COR-L47 (cell line): ENCODE measurements around the gene SRC.
"Not testable (repeated sequence)": the region's sequence is repeated elsewhere in the genome, so short reads cannot be mapped to it uniquely, and the experiment has no call there.

Source experiments
- DNase-seq: peaks from one replicate; lab custom pipeline; 2025; lab: John Stamatoyannopoulos, UW

Gene SRC

DNA sequence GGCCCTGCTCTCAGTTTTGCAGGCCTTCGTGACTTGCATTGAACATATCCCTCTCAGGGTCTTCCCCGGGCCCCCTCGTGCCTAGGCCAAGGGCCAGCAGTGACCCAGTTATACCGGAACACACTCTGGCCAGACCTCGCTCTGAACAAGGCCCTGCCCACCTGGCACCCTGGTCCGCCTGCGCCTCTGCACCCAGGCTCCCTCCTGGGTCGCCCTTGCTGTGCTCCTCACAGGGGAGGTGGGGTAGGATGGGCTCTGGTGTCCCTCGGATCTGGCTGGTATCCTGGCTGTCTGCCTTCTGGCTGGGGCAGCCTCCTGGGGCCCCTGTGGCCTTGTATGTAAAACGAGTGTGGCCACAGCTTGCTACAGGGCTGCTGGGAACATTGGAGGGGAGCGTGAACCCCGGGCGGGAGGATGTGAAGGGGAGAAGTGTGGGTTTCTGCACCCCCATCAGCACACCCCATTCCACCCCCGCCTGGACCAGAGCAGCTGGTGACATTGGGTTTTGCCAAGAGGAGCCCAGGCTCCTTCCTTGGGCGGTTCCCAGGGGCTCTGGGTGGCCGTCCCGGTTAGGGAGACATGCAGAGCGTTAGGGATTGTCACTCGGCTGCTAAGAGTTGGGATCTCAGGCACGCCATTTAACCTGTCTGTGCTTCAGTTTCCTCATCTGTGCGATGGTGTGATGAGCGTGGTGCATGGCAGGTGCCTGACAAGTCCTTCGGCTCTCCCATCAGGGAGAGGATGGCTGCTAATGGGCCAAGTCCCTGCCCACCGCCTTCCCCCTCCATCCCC lies 17.5 kb downstream of the SRC start:
- DNase-seq: no peak

DNA sequence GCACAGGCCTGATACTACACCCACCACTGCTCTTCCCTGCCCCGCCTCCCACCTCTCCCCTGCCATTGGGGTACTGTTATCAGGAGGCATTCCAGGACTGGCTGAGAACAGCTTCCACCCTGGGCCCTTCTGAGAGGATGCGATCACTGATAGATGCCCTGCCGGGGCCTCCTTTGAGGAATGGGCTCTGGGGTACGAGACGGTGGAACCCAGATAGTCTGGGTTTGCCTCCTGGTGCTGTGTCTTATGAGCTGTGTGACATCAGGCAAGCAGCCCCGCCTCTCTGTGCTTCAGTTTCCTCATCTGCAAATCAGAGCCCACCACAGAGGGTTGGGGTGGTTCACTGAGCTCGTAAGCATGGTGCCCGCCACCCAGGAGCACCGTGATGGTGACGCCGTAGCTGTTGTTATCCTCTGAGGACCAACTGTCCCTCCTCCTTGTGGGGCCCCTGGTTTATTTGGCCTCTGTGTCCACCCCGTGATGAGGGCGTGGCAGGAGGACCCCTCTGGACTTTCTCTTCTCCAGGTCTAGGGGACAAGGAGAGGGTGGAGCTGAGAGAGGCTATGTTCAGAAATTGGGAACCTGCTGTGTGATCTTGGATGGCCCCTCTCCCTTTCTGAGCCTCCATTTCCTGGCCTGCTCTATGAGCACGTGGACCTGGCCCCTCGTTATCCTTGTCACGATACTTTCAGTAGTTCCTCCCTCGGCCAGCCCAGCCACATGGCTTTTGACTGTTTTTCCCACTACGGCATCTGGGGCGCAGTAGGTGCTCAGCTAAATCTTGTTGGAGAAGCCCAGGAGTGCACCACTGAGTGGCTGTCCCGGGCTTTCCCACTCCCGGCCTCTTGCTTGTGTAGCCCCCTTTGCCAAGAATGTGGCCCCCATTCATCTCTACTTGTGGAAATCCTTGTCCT lies 18.3 kb downstream of the SRC start:
- DNase-seq: no peak

DNA sequence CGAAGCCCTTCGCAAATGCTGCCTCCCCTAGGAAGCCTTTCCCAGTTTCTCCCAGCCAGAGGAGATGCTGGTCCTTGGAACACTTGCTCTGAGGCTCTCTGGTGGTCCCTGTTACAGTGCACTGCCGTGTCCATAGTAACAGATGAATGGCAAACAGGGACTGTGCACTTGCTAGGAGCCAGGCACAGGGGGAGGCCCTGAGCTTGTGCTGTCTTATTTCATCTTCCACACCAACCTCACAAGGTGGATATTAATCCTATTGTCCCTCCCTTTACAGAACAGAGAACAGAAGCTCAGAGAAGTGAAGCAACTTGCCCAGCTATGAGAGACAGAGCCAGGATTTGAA lies 19.0 kb downstream of the SRC start:
- DNase-seq: no peak

DNA sequence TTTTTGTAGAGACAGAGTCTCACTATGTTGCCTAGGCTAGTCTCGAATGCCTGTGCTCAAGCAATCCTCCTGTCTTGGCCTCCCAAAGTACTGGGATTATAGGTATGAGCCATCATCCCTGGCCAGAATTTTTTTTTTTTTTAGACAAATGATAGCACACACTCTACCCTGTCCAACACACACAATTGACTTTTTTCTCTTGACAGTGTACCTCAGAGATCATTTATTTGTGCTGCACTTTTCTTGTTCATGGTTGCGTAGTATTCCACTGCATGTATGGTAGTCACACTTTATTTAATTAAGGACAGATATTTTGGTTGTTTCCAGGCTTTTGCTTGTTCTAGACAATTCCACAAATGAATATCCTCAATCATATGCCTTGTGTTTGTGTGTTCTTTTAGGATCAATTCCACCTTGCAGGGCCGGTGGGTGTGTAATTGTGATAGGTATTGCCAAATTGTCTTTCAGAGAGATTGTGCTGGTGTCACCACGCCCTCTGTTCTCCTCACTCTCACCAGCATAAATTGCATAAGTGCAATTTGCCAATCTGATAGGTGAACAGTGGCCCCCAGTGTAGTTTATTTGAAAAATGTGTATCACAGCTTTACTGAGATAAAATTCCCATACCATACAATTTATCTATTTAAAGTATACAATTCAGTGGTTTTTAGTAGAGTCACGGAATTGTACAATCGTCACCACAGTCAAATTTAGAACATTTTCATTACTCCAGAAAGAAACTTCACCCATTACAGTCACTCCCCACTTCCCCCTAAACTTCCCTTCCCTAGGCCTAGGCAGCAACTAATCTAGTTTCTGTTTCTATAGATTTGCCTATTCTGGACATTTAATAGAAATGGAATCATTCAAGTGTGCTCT lies 20.1 kb downstream of the SRC start:
- DNase-seq: no peak

DNA sequence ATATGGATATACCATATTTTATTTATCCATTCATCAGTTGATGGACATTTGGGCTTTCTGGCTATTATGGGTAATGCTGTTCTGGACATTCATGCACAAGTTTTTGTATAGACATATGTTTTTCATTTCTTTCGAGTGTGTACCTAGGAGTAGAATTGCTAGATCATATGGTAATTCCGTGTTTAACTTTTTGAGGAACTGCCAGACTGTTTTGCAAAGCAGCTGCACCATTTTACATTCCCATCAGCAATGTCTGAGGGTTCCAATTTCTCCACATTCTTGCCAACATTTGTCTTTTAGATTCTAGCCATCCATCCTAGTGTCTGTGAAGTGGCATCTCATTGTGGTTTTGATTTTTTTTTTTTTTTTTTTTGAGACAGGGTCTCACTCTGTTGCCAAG lies 20.8 kb downstream of the SRC start:
- no peak for DNase-seq

DNA sequence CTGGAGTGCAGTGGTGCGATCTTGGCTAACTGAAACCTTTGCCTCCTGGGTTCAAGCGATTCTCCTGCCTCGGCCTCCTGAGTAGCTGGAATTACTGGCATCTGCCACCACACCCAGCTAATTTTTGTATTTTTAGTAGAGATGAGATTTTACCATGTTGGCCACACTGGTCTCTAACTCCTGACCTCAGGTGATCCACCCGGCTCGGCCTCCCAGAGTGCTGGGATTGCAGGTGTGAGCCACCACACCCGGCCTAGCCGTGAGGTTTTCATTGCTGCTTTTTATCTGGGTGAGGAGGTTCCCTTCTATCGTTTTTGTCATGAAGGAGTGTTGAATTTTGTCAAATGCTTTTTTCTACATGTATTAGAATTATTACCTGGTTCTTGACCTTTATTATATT lies 23.9 kb downstream of the SRC start:
- DNase-seq: no peak

DNA sequence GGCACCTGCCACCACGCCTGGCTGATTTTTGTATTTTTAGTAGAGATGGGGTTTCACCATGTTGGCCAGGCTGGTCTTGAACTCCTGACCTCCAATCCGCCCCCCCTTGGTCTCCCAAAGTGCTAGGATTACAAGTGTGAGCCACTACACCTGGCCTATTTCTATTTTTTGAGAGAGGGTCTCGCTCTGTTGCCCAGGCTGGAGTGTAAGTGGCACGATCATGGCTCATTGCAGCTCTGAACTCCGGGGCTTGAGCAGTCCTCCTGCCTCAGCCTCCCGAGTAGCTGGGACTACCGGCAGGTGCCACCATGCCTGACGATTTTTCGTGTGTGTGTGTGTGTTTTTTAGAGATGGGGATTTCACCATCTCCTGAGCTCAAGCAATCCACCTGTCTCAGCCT lies 25.9 kb downstream of the SRC start:
- DNase-seq: not testable (repeated sequence)

DNA sequence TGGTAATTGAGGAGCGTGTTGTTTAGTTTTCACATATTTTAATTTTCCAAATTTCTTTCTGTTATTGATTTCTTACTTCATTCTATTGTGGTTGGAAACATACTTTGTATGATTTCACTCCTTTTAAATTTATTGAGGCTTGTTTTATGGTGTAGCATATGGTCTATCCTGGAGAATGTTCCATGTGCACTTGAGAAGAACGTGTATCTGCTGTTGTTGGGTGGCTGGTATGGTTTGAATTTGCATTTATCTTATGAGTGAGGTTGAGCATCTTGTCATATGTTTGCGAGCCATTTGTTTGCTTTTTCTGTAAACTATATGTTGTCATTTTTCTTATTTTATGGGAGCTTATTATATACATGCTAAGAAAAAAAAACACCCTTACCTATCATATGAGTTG lies 26.5 kb downstream of the SRC start:
- no peak for DNase-seq

DNA sequence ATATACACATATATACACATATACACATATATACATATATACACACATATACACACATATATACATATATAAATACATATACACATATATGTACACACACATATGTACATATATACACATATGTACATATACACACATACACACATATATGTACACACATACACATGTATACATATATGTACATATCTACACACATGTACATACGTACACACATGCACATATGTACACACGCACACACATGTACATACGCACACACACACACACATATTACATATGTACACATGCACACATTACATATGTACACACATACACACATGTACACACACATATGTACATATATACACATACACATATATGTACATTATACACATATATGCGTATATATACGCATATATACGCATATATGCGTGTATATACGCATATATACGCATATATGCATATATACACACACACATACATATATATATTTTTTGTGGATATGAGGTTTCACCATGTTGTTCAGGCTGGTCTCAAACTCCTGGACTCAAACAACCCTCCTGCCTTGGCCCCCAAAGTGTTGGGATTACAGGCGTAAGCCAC lies 27.2 kb downstream of the SRC start:
- no peak for DNase-seq

DNA sequence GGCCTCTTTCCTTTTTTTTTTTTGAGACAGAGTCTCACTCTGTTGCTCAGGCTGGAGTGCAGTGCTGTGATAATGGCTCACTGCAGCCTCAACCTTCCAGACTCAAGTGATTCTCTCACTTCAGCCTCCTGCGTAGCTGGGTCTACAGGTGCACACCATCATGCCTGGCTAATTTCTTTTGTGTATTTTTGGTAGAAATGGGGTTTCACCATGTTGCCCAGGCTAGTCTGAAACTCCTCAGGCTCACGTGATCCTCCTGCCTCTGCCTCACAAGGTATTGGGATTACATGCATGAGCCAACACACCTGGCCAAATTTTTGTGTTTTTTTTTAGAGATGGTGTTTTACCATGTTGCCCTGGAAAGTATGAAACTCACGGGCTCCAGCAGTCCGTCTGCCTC lies 29.3 kb downstream of the SRC start:
- no peak for DNase-seq

DNA sequence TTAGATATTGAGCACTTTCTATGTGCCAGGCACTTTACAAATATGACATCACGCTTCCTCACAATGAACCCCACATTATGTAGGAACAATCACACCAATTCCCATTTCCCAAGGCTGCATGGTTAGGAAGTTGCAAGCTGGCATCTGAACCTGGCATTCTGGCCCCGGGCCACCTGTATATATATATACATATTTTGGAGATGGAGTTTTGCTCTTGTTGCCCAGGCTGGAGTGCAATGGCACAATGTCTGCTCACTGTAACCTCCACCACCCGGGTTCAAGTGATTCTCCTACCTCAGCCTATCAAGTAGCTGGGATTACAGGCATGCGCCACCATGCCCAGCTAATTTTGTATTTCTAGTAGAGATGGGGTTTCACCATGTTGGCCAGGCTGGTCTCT lies 30.4 kb downstream of the SRC start:
- no peak for DNase-seq

DNA sequence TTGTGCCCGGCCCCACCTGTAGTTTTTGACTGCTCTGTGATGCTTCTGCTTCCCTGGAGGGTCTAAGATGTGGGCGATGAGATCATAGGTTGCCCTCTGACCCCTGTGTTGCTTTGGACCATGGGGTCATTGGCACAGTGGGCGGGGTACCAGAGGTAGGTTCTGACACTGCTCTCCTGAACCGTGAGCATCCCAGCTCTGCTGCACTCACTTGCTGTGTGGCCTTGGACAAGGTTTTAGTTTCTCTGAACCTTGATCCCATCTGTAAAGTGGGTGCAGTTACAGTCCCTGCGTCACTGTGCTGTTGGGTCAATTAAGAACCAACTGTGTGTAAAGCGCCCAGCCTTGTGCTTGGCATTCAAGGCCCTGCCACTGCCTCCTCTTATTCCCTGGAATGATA lies 30.9 kb downstream of the SRC start:
- DNase-seq: no peak

DNA sequence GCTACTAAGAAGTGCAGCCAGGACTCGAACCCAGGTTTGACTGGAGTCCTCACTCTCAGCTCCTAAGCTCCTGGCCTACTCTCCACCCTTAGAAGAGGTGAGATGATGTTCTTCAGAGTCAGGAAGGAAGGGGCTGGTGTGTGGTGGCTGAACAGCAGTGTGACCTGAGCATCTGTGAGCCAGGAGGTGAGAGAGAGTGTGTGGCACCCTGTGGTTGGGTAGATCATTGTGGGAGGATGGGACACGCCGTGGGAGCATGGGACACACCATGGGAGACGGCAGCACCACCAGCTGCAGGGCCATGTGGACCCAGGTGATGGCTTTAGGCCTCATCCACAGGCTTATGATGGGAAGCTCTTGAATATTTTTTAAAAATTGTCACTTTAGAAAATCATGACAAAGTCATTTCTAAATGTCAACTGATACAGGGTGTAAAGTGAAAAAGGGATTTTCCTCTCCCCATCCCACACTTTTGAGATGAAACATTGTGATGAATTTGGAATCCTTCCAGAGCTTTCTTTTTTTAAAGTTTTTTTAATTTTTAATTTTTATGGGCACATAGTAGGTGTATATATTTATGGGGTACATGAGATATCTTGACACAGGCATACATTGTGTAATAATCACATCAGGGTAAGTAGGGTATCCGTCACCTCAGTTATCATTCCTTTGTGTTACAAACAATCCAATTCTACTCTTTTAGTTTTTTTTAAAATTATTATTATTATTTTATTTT lies 31.6 kb downstream of the SRC start:
- DNase-seq: no peak

DNA sequence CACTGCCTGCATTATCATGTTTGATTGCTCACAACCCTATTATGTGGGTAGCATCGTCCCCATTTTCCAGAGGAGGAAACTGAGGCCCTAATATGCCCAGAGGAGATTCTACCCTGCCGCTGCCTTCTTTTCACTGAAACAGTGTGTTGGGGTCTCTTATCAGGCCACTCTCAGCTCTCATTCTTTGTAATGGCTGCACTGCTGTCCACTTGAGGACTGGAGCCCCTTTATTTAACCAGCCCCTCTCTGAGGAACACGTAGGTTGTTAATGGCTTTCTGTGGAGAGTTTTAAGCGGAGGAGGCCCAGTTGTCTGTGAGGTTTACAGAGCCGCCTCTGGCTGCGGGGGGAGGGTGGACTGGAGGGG lies 32.5 kb downstream of the SRC start:
- no peak for DNase-seq

DNA sequence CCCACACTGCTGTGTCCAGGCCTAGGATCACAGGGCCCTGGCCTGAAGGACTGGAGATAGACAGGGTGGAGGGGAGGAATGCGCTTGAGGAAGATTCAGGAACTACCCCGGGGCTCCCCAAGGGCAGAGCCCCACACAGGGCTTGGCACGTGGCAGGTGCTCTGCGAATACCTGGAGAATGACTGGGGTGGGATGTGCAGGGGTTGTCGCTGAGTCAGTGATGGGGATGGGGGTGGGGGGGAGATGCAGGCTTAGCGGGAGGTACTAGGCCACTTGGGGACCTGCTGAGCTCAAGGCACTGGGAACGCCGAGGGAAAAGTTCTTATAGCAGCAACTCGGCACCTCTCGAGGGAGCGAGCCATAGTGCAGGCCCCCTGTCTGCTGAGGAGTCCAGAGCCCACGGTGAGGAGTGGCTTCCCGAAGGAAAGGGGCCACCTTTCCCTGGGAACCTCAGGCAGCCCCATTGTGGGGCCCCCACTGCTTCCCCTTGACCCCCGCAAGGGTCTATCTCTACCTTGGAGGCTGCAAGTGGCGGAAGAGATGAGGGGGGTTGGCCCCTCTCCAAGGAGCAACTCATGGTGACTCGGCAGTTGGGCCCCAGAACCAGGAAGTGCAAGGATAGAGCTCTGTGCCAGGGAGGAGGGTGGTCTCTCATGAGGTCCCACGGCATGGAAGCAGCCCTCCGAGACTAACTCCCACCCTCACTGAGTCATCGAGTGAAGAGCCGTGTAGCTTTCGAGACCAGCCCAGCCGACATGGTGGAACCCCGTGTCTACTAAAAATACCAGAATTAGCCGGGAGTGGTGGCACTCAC lies 33.1 kb downstream of the SRC start:
- DNase-seq: no peak

DNA sequence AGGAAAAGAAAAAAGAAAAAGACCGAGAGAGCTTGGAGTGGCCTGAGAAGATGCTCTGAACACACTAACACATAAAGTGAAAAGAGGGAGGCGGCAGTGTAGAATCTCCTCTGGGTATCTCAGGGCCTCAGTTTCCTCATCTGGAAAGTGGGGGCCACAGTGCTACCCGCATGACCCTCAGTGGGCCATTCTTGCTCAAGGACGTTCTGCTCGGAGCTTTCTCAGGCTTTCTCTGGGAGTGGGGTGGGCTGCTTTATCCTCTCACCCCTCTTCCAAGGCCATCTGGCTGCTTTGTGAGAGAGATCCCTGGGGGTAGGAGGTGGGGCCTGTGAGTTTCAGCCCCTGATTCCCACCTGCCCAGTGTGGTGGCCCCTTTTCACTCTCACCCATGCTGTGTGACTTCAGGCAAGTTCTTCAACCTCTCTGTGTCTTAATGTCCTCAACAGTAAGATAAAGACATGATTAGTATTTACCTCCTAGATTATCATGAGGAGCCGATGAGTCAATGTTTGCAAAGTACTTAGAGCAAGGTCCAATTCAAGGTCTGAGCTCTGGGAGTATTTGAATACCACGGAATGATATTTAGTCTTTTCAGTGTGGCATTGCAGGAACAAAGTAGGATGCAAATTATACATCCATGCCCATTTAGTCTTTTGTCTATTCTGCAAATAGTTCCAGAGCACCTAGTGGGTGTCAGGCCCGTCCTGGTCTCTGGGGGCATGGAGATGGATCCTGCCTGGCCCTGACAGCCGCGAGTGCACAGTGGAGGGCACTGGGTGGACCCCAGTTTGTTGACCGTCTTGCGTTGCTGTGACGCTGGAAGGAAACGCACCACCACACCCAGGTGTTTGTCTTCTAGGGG lies 34.3 kb downstream of the SRC start:
- no peak for DNase-seq

DNA sequence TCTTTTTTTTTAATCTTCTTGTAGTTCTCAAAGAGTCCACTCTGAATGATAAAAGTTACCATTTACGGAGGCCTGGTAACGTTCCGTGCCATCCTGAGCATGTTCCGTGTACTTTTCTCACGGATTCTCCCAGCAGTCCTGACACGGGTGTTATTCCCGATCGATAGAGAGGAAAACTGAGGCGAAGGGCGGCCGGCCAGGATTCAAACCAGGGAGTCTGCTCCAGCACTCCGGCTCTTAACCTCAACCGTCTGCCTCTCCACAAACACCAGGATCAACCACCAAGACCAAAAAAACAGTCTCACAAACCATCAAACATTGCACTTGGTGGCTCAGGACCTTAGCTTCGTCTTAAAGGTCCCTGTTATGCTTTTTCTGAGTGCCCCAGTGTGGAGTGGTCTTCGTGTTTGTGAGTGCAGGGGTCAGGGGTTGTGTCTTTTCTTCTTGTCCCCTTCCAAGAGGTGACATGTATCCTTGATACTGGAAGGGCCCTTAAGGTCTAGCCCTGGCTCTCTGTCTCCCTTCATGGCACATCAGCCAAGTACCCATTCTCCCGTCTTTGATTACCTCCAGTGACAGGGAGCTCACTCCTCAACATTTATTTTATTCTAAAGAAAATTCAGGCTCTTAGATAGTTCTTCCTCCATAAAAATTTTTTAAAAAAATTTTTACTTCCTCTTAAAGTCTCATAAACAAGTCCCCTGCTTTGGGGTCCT lies 35.1 kb downstream of the SRC start:
- no peak for DNase-seq

DNA sequence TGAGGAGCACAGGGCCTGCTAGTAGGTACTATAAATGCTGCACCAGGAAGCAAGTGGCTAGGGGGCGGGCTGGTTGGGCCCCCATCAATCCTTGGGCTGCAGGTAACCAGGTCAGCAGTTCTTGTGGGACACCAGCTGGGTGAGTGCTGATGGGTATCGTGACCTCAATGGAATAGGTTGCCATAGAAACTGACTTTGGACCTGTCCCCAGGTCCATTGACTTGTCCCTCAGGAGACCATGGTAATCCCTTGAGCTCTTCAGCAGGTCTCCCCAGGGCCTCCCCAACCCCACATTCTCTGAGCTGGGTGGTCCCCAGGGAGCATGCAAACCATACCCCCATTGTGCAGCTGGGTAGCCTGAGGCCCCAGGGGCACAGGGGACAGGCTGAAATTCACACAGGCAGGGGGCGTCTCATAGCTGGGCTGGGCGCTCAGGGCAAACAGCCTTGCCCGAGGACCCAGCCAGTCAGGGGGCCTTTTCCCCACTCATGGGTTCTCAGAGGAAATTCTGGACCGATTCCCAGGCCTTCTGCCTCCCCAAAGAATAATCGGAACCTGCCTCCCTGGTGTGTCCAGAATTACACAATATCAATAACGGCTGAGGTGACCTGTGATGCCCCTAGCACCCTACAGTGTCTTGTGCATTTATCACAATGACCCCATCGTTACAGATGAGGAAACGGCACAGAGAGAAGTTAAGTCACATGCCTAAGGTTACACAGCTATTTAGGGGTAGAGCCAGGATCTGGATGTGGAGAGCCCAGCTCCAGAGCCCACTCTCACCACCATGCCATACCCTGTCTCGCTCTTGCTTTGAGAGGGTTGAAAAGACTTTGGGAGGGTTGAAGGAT lies 35.9 kb downstream of the SRC start:
- DNase-seq: no peak
